ENCODE measurements around the gene ETFA. TPM values are rescaled to one million over a fixed set of nuclear protein-coding genes. Genes with fewer than 3 reads are reported as not detected.
A peak's percentile ranks its signal among the peaks of the same experiment; 100 is the strongest.

The ETFA gene
- total RNA-seq, 1 donor from 2014 or later, result 539 TPM

DNA sequence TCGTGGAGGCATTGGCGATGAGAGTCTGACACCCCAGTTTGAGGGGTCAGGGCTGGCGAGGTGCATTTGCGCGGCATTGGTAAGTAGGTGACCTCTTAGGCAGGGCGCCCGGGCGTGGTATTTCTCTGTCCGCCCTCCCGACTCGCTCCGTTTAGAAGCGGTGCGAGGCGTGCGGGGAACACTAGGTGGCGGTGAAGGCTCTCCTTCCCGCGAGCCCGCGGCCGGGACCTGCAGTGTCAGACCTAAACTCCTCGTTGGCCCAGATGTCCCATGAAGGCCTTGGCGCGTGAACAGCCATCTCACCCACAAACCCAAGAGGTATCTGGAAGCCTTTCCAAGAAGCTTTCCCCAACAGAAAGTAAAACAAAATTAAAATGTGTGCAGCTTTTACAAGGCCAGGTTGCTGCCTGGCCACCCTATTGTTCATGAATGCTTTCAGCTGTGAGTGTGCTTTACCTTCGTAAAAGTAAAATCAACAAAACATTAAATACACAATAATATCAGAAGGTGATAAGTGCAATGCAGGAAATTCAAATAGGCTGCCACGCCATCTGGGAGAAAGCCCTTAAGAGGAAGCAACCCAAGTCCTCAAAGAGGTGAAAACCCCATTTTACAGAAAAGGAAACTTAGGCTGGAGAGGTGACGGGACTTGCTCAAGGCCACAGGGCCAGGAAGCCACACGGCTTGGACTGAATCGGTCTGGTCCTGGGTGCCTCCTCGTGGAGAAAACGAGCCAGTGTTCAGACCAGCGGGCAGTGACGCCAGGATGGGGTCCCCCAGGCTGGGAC is 120.3 kb downstream of the ETFA start:
- ATAC-seq (ENCODE audit: poor library complexity), result peak; percentile 96
- peak; percentile 89 for DNase-seq
- intact Hi-C loops (cut with DNase I), result no loop called here

DNA sequence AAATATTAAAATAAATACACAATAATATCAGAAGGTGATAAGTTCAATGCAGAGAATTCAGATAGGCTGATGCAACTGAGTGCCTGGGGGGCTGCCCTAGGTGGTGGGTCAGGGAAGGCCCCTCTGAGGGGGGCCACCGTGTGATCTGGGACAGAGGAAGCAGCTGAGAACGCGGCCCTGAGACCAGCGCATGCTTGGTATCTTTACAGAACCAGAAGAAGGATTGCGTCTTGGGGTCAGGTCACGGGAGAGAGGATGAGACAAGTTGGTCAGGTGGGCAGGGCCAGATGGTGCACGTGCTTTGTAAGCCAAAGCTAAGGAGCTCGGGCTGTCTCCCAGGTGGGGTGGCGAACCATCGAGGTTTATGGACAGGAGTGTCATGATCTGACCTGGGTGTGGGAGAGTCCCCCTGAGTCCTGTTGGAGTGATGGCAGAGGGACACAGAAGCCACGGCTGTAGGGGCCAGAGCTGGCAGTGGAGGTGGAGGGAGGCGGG is 121.2 kb downstream of the ETFA start:
- no peak for DNase-seq
- intact Hi-C loops (cut with DNase I), result no loop called here
- ATAC-seq (ENCODE audit: poor library complexity), result no peak

DNA sequence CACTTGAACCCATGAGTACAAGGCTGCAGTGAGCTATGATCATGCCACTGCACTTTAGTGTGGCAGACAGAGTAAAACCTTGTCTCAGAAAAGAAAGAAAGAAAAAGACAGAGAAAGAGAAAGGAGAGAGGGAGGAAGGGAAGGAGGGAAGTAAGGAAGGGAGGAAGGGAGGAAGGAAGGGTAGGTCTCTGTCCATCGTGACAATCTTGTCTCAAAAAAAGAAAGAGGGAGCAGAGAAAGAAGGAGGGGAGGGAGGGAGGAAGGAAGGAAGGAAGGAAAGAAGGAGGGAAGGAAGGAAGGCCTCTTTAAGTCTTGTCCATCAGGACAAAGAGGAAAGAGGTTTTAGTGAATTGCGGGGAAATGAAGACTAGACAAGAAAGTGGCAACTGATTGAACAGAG is 122.2 kb downstream of the ETFA start:
- DNase-seq (no peak), ATAC-seq (ENCODE audit: poor library complexity) (no peak)
- intact Hi-C loops (cut with DNase I), result no loop called here

- DNase-seq (no peak), ATAC-seq (ENCODE audit: poor library complexity) (no peak)
- intact Hi-C loops (cut with DNase I), result no loop called here
Measured at GRCh38 chr15:76187163-76187562, 124.1 kb downstream of the ETFA start.

DNA sequence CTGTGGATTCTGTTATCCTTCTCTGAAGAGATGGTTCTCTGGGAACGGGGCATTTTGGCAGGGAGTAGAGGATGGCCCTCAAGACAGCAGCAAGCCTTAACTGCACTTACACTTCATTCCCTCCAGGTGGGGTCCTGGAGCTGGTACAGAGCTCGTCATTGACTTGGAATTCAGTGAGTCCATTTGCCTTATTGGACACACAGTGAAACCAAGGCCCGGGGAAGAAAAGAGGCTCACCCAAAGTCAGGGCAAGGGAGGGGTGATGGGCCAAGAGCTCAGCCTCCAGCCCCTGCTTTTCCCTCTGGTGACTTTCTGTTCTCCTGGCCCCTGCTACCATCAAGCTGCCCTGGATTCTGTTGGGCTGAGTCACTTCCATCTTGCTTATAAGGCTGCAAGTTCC is 125.6 kb downstream of the ETFA start:
- intact Hi-C loops (cut with DNase I), result no loop called here
- ATAC-seq (ENCODE audit: poor library complexity) (no peak), DNase-seq (no peak)

GRCh38 chr15:76184650-76185035 is 126.6 kb downstream of the ETFA start:
- DNase-seq (no peak), ATAC-seq (ENCODE audit: poor library complexity) (no peak)
- intact Hi-C loops (cut with DNase I), result no loop called here

- DNase-seq (no peak), ATAC-seq (ENCODE audit: poor library complexity) (no peak)
- intact Hi-C loops (cut with DNase I), result no loop called here
Measured at GRCh38 chr15:76183930-76184649, 127.2 kb downstream of the ETFA start.

DNA sequence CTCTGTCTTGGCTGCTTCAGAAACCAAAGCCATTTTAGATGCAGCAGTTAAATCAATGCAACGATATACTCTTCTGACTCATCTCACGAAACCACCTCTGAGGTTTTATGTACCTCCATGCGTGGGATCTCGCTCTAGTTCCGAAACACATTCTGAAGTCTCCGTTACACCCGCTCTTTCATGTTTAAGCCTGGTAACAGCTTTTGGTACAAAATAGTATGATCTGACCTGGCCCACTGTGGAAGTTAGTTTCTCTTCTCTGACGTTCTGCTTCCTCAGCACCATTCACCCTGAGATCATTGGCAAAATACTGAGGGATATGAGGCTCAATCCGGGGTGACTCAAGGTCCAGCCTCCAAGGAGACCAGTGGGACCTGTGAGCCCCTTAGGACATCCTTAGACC is 129.6 kb downstream of the ETFA start:
- DNase-seq (no peak), ATAC-seq (ENCODE audit: poor library complexity) (no peak)
- intact Hi-C loops (cut with DNase I), result no loop called here

DNA sequence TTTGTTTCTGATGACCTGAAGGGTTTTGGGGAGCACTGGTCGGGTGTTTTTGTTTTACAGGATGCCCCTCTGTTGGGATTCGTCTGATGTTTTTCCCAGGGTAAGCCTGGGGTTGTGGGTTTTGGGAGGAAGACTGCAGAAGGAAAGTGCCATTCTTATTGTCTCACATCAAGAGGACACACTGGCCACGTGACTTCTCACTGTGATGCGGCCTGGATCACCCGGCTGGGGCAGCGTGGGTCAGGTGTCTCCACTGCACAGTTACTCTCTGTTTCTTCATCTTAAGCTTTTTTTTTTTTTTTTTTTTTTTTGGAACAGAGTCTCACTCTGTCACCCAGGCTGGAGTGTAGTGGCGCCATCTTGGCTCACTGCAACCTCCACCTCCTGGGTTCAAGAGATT is 130.9 kb downstream of the ETFA start:
- ATAC-seq (ENCODE audit: poor library complexity), result no peak
- intact Hi-C loops (cut with DNase I), result no loop called here
- DNase-seq, result no peak

- DNase-seq (no peak), ATAC-seq (ENCODE audit: poor library complexity) (no peak)
- intact Hi-C loops (cut with DNase I), result no loop called here
Measured at GRCh38 chr15:76179023-76179422, 132.2 kb downstream of the ETFA start.

DNA sequence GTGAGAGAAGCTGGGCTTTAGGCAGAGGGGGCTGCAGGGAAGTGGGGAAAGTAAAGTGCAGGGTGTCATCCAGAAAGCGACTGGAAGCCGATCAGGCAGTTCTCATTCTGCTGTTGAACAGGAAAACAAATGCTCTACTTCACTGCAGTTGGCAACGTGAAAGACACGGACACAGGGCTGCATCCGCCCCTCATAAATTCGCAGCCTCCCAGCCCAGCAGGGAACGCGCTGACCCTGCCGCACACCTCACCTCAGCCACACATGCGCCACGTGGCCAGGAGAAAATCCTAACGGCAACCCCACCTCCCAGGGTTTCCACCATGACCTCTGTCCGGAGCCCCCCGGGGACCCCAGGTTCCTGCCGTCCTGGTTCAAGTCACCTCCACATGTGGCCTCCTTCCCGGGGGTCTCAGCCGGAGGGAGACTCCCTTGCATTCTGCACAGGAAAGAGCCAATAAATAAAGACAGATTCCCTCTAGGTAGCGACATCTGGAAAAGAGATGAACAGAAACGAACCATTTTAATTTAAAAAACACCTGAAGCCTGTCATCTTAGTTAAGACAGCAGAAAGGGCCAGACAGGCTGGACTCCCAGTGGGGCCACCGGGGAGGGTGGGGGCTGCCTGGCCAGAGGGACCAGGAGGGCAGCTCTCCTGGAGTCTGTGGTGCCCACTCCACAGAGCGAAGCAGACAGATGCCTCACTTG is 132.8 kb downstream of the ETFA start:
- DNase-seq (no peak), ATAC-seq (ENCODE audit: poor library complexity) (no peak)
- intact Hi-C loops (cut with DNase I), result no loop called here

DNA sequence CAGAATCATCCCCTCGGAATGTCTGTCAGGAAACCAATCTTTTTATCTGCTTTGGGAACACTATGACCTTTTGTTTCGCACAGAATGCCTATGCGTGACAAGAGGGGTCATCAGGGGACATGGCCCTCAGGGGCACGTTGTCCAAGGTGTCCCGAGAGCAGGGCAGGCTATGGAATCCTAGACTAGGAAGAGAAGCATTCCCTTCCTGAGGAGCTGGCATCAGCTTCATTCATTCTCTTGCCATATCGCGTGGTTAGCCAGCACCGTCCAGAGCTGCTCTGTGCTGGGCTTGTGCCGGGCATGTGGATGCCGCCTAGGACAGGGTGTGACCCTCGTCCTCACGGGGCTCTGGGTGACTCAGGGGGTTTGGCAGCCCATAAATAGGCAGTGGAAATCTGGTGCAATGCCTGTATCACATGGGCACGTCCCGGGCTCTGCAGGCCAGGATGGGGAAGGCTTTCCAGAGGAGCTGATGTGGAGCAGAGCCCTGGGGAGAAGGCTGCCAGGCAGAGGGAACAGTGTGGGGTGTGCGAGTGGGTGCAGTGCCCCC is 133.7 kb downstream of the ETFA start:
- intact Hi-C loops (cut with DNase I), result no loop called here
- DNase-seq (peak; percentile 67), ATAC-seq (ENCODE audit: poor library complexity) (peak; percentile 87)

DNA sequence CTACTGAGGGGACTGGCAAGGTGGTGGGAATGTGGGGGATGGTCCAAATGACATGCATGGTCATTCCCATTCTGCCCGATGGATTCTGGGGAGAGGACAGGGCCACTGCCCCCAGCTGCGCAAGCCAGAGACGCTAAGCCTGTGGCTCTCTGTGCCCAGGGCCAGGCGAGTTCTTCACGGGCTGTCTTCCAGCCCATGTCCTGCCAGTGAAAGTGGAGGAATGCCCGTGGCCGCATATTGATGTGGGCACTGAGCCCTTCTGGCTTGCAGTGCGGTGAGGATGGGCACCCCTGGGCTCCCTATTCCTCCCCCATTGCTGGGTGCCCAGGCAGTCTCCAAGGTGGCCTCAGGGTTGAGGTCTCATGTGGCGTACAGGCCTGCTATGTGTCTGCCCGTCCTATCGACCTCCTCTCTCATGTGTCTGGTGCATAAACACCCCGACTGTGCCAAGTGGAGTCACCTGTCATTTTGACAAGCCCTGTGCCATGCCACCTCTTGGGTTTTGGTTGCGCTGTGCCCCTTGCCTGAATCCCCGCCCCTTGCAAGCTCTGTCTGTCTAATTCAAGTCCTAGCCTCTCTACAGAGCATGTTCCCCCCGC is 134.7 kb downstream of the ETFA start:
- intact Hi-C loops (cut with DNase I), result no loop called here
- DNase-seq, result no peak
- peak; percentile 22 for ATAC-seq (ENCODE audit: poor library complexity)

DNA sequence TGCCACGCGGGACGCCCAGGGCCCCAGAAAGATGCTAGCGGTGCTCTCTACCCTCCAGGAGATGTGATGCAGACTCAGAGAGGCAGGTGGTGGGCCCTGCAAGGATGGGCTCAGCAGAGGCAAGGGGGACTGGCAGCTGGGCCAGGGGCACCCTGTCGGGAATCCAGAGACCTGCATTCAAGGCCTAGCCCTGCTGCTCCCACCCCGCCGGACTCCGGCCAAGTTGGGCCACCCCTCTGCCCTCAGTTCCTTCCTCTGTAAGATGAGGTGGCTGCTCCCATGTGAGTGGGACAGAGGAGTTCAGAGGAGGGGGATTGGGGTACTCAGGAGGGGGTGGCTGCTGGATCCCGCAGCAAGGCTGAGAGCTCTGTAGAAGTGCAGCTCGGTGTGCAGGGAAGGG is 135.2 kb downstream of the ETFA start:
- no peak for DNase-seq
- ATAC-seq (ENCODE audit: poor library complexity), result no peak
- intact Hi-C loops (cut with DNase I), result no loop called here

DNA sequence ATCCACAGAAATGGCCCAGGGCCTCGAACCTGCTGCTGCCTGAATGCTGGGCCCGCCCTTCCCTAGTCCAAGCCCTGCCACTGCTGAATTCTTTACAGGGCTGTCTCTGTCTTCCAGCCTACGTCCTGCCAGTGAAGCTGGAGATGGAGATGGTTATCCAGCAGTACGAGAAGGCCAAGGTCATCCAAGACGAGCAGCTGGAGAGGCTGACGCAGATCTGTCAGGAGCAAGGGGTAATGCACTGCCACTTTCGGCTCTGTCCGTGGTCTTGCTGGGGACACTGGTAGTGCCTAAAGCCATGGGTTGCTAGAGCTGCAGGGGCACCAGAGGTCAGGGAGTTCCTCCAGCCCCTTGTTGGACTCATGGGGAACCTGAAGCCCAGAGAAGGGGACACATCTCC is 135.8 kb downstream of the ETFA start:
- ATAC-seq (ENCODE audit: poor library complexity) (no peak), DNase-seq (no peak)
- intact Hi-C loops (cut with DNase I), result no loop called here

- DNase-seq (no peak), ATAC-seq (ENCODE audit: poor library complexity) (no peak)
- intact Hi-C loops (cut with DNase I), result no loop called here
Measured at GRCh38 chr15:76174654-76175053, 136.6 kb downstream of the ETFA start.

DNA sequence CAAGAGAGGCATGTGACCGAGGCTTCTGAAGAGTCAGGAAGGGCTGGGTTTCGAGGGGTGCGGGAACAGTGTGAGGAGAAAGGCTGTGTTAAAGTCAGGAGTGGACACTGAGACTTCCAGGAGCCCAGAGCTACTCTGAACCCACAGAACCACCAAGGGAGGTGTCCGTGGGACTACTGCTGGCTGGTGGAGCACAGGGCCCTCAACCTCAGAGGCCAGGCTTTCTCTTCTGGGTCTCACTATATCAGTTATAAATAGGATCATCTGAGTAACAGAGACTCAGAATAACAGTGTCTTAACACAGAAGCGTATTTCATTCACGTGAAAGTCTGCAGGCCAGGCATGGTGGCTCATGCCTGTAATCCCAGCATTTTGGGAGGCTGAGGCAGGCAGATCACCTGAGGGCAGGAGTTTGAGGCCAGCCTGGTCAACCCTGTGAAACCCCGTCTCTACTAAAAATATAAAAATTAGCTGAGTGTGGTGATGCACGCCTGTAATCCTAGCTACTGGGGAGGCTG is 137.9 kb downstream of the ETFA start:
- ATAC-seq (ENCODE audit: poor library complexity) (no peak), DNase-seq (no peak)
- intact Hi-C loops (cut with DNase I), result no loop called here

DNA sequence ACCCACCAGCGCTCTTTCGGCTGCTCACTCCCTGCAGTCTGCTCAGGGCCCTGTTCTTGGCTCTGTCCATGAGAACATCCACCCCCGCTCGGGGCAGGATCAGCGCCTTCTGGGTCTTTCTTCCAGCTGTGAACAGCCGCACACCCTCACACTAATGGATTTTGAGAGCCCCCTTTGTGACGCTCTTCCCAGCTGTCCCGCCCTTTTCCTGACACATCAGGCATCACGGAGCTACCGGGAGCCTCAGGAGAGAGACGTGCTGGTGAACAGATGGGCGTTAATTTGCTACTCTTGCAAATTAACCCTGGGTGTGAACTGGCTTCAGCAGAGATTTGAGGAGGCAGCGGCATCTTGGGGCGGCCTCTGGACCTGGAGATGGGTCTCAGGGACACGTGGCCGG is 138.5 kb downstream of the ETFA start:
- intact Hi-C loops (cut with DNase I), result no loop called here
- ATAC-seq (ENCODE audit: poor library complexity) (no peak), DNase-seq (no peak)
